CD14-positive monocyte (primary cell): ENCODE results near the gene RP9. TPM values are rescaled to one million over a fixed set of nuclear protein-coding genes. Genes with fewer than 3 reads are reported as not detected.
A peak's percentile ranks its signal among the peaks of the same experiment; 100 is the strongest.

Source experiments
- DNase-seq, 3 donors: peaks; one replicate each; pipeline ENCODE4 v3.0.0-alpha.2; 2011 to 2022
- H2AFZ ChIP-seq: 2 replicates; pipeline ENCODE4 v1.6.0; 2012; ENCODE audit warnings: mild to moderate bottlenecking, low read depth, low read length, inconsistent platforms; ENCODE audit not compliant: insufficient read depth, poor library complexity, severe bottlenecking
- H3K27ac ChIP-seq, 2 donors: 1 replicate in 1 of 2; 2 replicates in 1 of 2; pipeline ENCODE4 v1.5.1; 2012 to 2013; ENCODE audit warnings: low read length in 2 of 2, control low read depth in 1 of 2, inconsistent platforms in 1 of 2, low read depth in 1 of 2, mild to moderate bottlenecking in 1 of 2
- H3K27me3 ChIP-seq, 2 donors: one replicate each; pipeline versions ENCODE4 v1.6.0 to v1.6.1; 2011 to 2013; ENCODE audit warnings: low read length in 2 of 2; ENCODE audit not compliant: control insufficient read depth in 2 of 2, insufficient read depth in 2 of 2
- H3K36me3 ChIP-seq, 2 donors: replicated peaks in 1 of 2; 1 replicate in 1 of 2; 2 replicates in 1 of 2; pipeline versions ENCODE4 v1.5.1 to v1.6.1; 2012 to 2013; ENCODE audit warnings: low read length in 2 of 2, control low read depth in 1 of 2, inconsistent platforms in 1 of 2, mild to moderate bottlenecking in 1 of 2; ENCODE audit not compliant: insufficient read depth in 2 of 2, control insufficient read depth in 1 of 2
- H3K4me1 ChIP-seq, 2 donors: 1 replicate in 1 of 2; 2 replicates in 1 of 2; pipeline versions ENCODE4 v1.5.1 to v1.6.1; 2012 to 2013; ENCODE audit warnings: low read length in 2 of 2, control low read depth in 1 of 2, inconsistent platforms in 1 of 2, mild to moderate bottlenecking in 1 of 2, moderate library complexity in 1 of 2; ENCODE audit not compliant: insufficient read depth in 2 of 2, control insufficient read depth in 1 of 2
- H3K4me2 ChIP-seq: replicated peaks from 2 replicates; pipeline ENCODE3; 2012; ENCODE audit warnings: low read length, moderate library complexity, mild to moderate bottlenecking; ENCODE audit not compliant: poor library complexity, severe bottlenecking; ENCODE audit errors: extremely low read depth
- H3K4me3 ChIP-seq, 3 experiments: fragments of 200-600 bp in 1 of 3; sonication (generic) in 1 of 3; replicated peaks in 1 of 3; 1 replicate in 2 of 3; 2 replicates in 1 of 3; pipeline ENCODE4 v1.5.1; 2011 to 2013; ENCODE audit warnings: low read length in 3 of 3, mild to moderate bottlenecking in 3 of 3, control low read depth in 2 of 3, low read depth in 2 of 3, inconsistent platforms in 1 of 3, moderate library complexity in 1 of 3
- H3K79me2 ChIP-seq: 2 replicates; pipeline ENCODE4 v1.6.0; 2012; ENCODE audit warnings: mild to moderate bottlenecking, control low read depth, inconsistent platforms, low read length, moderate library complexity; ENCODE audit not compliant: insufficient read depth
- H3K9ac ChIP-seq: 2 replicates; pipeline ENCODE4 v1.6.0; 2017; ENCODE audit warnings: low read length, mild to moderate bottlenecking; ENCODE audit not compliant: insufficient read depth, poor library complexity, severe bottlenecking
- H3K9me3 ChIP-seq, 2 donors: replicated peaks in 1 of 2; 1 replicate in 1 of 2; 2 replicates in 1 of 2; pipeline versions ENCODE4 v1.5.1 to v1.6.1; 2012 to 2013; ENCODE audit warnings: low read length in 2 of 2, control low read depth in 1 of 2; ENCODE audit not compliant: control insufficient read depth in 1 of 2, insufficient read depth in 1 of 2
- H4K20me1 ChIP-seq: 2 replicates; pipeline ENCODE4 v1.6.0; 2012; ENCODE audit warnings: mild to moderate bottlenecking, low read length, control low read depth, moderate library complexity; ENCODE audit not compliant: insufficient read depth
- H3K27ac Mint-ChIP-seq, 7 donors: one replicate each; pipeline ENCODE4 v1.8.0; 2020; ENCODE audit warnings: mild to moderate bottlenecking in 7 of 7, mixed read lengths in 7 of 7, moderate library complexity in 6 of 7, inconsistent platforms in 2 of 7
- H3K27me3 Mint-ChIP-seq, 3 donors: one replicate each; pipeline ENCODE4 v1.8.0; 2021 to 2022; ENCODE audit warnings: low read depth in 3 of 3, mild to moderate bottlenecking in 3 of 3, mixed read lengths in 3 of 3, moderate library complexity in 3 of 3, inconsistent platforms in 1 of 3
- H3K36me3 Mint-ChIP-seq, 2 donors: one replicate each; pipeline ENCODE4 v1.8.0; 2020; ENCODE audit warnings: mixed read lengths in 2 of 2, inconsistent platforms in 1 of 2, mild to moderate bottlenecking in 1 of 2
- H3K4me1 Mint-ChIP-seq: one replicate; pipeline ENCODE4 v1.8.0; 2020; ENCODE audit warnings: mild to moderate bottlenecking, mixed read lengths
- H3K4me3 Mint-ChIP-seq, 2 donors: one replicate each; pipeline ENCODE4 v1.8.0; 2020; ENCODE audit warnings: mild to moderate bottlenecking in 2 of 2, mixed read lengths in 2 of 2, moderate library complexity in 1 of 2
- H3K9me3 Mint-ChIP-seq, 7 donors: one replicate each; pipeline ENCODE4 v1.8.0; 2020 to 2022; ENCODE audit warnings: mixed read lengths in 7 of 7, mild to moderate bottlenecking in 6 of 7, moderate library complexity in 6 of 7, inconsistent platforms in 2 of 7
- WGBS: methylation state at CpG from one replicate; pipeline ENCODE4 v1.1.5; 2013; ENCODE audit warnings: missing lambda C conversion rate; ENCODE audit not compliant: insufficient coverage; 5-methylcytosine and 5-hydroxymethylcytosine counted together
- intact Hi-C, 2 donors: fragments of 100-400 bp; cut with micrococcal nuclease; formaldehyde crosslinking; loops; one replicate each; pipeline versions ENCODE4 v1.15.0 to v1.15.1; 2023
- polyA plus RNA-seq, 3 donors: library from polyadenylated mRNA; depleted of rRNA in 1 of 3; unstranded in 2 of 3; stranded (reverse) in 1 of 3; fragments of 300-500 nt in 2 of 3; fragments of >200 nt in 1 of 3; fragmentation: Illumina TruSeq in 2 of 3; gene quantifications; 1 replicate in 2 of 3; 2 replicates in 1 of 3; pipeline ENCODE4 v1.2.3, GENCODE V29; 2012 to 2021
- TF ChIP-seq, protein P1 (sequence below): fragments of 200-600 bp; IDR thresholded peaks from one replicate; pipeline ENCODE4 v1.8.0; 2022; ENCODE audit warnings: antibody characterized with exemption, mild to moderate bottlenecking

The RP9 gene
- polyA plus RNA-seq, 3 donors = 6.5 to 12.7 (median 8.7) TPM

DNA sequence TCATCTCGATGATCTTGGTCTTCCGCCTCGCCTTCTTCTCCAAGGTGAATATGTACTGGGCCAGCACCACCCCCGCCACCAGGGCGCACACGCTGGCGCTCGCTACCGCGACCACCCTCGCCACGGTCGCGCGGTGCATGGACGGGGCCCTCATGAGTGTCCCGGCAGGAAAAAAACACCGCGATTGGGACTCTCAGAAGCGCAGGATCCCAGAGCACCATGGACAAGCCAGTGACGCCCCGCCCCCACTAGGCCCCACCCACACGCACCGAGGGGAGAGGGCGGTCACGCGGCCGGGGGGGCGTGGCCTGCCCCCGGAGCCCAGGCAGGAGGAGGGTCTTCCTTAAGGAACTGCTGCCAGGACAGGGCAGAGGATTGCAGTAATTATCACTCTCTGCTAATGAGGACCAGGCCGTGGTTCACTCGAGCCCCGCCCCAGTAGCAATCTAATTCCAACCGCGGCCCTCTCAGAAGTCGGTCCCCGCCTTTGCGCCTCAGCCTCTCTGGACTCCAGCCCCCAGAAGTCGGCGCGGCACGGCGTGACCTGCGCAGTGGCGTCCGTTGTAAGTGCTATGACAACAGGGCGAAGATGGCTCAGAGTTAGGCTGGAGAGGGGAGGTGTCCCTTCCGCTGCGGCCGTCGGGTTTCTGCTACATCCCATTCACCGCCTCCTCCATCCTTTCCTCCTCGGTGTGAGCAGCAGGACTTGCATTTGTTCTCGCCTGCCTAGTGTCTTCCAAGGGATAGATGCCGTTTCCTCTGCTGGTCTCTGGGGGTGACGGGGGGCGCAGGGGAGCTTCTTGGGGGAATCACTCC is 20.0 kb upstream of the RP9 start, which contains the start of gene BBS9:
BBS9 (plus strand) TSS at position 575 of the 816 bp plus-strand sequence. CDS start 16,689 bp downstream, outside the sequence.
- Histone ChIP-seq H4K20me1 (no peaks in the 10 kb centered on the region), H3K9ac (peak within 1 kb of the TSS; percentile 60), H3K27me3 (no peaks in the 10 kb centered on the region), H3K9me3 (peaks cover 0 to 3% of the 10 kb centered on the region in 2 donors), H3K79me2 (no peaks in the 10 kb centered on the region), H2AFZ (peak within 1 kb of the TSS; percentile 98), H3K27ac (peak within 1 kb of the TSS; percentile 72 to 80), H3K36me3 (no peaks in the 10 kb centered on the region), H3K4me3 (peak within 1 kb of the TSS; percentile 60 to 80 (median 63)), H3K4me1 (peaks cover 12 to 16% of the 10 kb centered on the region in 2 donors), H3K4me2 (peak within 1 kb of the TSS; percentile 84)
- intact Hi-C loops = loop anchor here (2.0 to 10.0 kb wide), 3 partner anchors 66 to 234 kb away; partner anchors contain the start of genes NT5C3A (in 2 of the 2) and KBTBD2 (in 1 of the 2)
- peak within 1 kb of the TSS; percentile 77 to 93 (median 91) for H3K27ac Mint-ChIP-seq
- H3K36me3 Mint-ChIP-seq = no peaks in the 10 kb centered on the region
- 0% methylated on average over 38 of the region's 57 CpGs for WGBS
- no peaks in the 10 kb centered on the region for H3K27me3 Mint-ChIP-seq
- peaks cover 0 to 6% (median 2%) of the 10 kb centered on the region in 7 donors for H3K9me3 Mint-ChIP-seq
- TF ChIP-seq, protein P1, sequence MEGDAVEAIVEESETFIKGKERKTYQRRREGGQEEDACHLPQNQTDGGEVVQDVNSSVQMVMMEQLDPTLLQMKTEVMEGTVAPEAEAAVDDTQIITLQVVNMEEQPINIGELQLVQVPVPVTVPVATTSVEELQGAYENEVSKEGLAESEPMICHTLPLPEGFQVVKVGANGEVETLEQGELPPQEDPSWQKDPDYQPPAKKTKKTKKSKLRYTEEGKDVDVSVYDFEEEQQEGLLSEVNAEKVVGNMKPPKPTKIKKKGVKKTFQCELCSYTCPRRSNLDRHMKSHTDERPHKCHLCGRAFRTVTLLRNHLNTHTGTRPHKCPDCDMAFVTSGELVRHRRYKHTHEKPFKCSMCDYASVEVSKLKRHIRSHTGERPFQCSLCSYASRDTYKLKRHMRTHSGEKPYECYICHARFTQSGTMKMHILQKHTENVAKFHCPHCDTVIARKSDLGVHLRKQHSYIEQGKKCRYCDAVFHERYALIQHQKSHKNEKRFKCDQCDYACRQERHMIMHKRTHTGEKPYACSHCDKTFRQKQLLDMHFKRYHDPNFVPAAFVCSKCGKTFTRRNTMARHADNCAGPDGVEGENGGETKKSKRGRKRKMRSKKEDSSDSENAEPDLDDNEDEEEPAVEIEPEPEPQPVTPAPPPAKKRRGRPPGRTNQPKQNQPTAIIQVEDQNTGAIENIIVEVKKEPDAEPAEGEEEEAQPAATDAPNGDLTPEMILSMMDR = no peak
- peaks cover 16% of the 10 kb centered on the region for H3K4me1 Mint-ChIP-seq
- peak; percentile 89 to 92 (median 90) for DNase-seq
- H3K4me3 Mint-ChIP-seq = peak within 1 kb of the TSS; percentile 86 to 94

DNA sequence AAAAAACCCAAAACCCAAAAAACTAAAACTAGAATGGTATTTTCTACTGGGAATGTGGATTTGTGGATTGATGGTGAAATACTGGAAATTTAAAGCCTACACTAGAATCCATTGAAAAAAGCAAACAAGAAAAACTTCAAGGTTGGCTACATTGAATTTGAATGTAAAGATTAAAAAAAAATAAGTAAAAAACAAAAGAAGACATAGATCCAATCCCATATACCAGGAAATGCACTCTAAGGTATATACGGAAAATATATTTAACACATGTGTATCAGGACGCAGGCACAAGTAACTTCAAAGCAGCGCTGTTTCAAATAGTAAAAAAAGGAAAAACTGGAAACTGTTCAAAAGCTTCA is 19.4 kb upstream of the RP9 start:
- peak overlapping the region; percentile 72 to 80 for H3K27ac ChIP-seq
- no peak for DNase-seq
- 0% methylated on average over 1 of the region's 3 CpGs for WGBS
- intact Hi-C loops = loop anchor here (2.0 to 10.0 kb wide), 3 partner anchors 66 to 234 kb away; partner anchors contain the start of genes NT5C3A (in 2 of the 2) and KBTBD2 (in 1 of the 2)
- peaks cover 16% of the 10 kb centered on the region for H3K4me1 Mint-ChIP-seq
- no peaks in the 10 kb centered on the region for H3K79me2 ChIP-seq
- peak overlapping the region; percentile 86 to 94 for H3K4me3 Mint-ChIP-seq
- no peaks in the 10 kb centered on the region for H3K27me3 Mint-ChIP-seq
- no peaks in the 10 kb centered on the region for H3K36me3 Mint-ChIP-seq
- no peaks in the 10 kb centered on the region for H3K36me3 ChIP-seq
- H3K4me1 ChIP-seq = peaks cover 12 to 16% of the 10 kb centered on the region in 2 donors
- TF ChIP-seq, protein P1 = no peak
- H3K4me2 ChIP-seq = peak overlapping the region; percentile 84
- peak overlapping the region; percentile 98 for H2AFZ ChIP-seq
- no peaks in the 10 kb centered on the region for H3K27me3 ChIP-seq
- H3K9me3 Mint-ChIP-seq = peaks cover 0 to 6% (median 0%) of the 10 kb centered on the region in 7 donors
- peak overlapping the region; percentile 60 to 80 (median 63) for H3K4me3 ChIP-seq
- no peaks in the 10 kb centered on the region for H4K20me1 ChIP-seq
- H3K9ac ChIP-seq = peak overlapping the region; percentile 60
- peak overlapping the region in 3 of 7 donors; percentile 50 to 91 (median 77) for H3K27ac Mint-ChIP-seq
- H3K9me3 ChIP-seq = no peaks in the 10 kb centered on the region
